NB4 (cell line): ENCODE measurements around the gene VKORC1.

Source experiments
- CTCF ChIP-seq: IDR thresholded peaks from one replicate; pipeline ENCODE4 v1.5.1; 2012; ENCODE audit warnings: low read depth, low read length
- MAX ChIP-seq: IDR thresholded peaks from 2 replicates; pipeline ENCODE4 v1.6.1; 2011; ENCODE audit warnings: low read depth, low read length
- POLR2A ChIP-seq: IDR thresholded peaks from 2 replicates; pipeline ENCODE4 v1.6.1; 2011; ENCODE audit warnings: mild to moderate bottlenecking; ENCODE audit not compliant: insufficient read length; ENCODE audit errors: extremely low read depth

- no peak for TF ChIP-seq POLR2A
- no peak for TF ChIP-seq MAX
- TF ChIP-seq CTCF: no peak
Measured at GRCh38 chr16:31083981-31084380, 10.6 kb downstream of the VKORC1 start.
